H1 (cell line): Measurements from ENCODE around the gene CWC27. TPM values are rescaled to one million over a fixed set of nuclear protein-coding genes. Genes with fewer than 3 reads are reported as not detected.

Source experiments
- USF2 ChIP-seq: IDR thresholded peaks from 2 replicates; pipeline ENCODE4 v1.6.1; 2011; ENCODE audit warnings: low read length, improper control_type of control experiment
- polyA plus RNA-seq, 7 experiments: library from polyadenylated mRNA; depleted of rRNA in 3 of 7; stranded (reverse) in 5 of 7; unstranded in 2 of 7; fragments of >200 nt in 5 of 7; fragments of 200-250 nt in 2 of 7; gene quantifications; 1 replicate in 5 of 7; 2 replicates in 1 of 7; 4 replicates in 1 of 7; pipeline versions ENCODE4 v1.2.1 to v1.2.3, GENCODE V29; 2011 to 2013; ENCODE audit warnings: missing spikeins in 2 of 7, mixed read lengths in 2 of 7
- total RNA-seq: library from RNA; stranded (reverse); fragmentation: NEBNext Ultra II Directional; extraction: Animal tissue kit (Norgen Biotek cat#: 25700); gene quantifications from 2 replicates; pipeline ENCODE4 v1.2.1, GENCODE V29; 2021

The CWC27 gene
- total and polyA plus RNA-seq, 2 of the 8 experiments (the other 6 are each of a cell fraction or from before 2014, with no cell fraction given) = 24.9 to 43.4 TPM

GRCh38 chr5:64859881-64860280, 91.2 kb downstream of the CWC27 start (continued):
- TF ChIP-seq USF2 = no peak
